ENCODE measurements around the gene PFKFB3.

DNA sequence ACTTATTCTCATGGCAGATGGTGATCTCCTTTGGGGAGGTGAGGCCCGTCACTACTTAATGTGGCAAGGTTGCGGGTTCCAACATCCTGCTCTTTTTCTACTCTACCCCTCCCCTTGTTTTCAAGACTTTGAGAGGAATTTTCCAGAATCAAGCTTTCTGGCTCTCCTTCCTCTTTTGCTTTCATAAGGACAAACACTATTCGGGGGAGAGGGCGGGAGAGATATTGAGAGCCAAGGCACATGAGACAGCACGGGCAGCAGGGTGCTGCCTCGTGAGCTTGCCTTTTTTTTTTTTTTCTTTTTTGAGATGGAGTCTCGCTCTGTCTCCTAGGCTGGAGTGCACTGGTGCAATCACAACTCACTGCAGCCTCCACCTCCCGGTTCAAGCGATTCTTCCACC, 6.9 kb upstream of the PFKFB3 start:
- TF ChIP-seq TCF12 (IDR thresholded peaks at IDR 0.05; ENCODE audit: low read depth) (no peak), RAD21 (IDR thresholded peaks at IDR 0.05; ENCODE audit: low read depth) (no peak), MAX (IDR thresholded peaks at IDR 0.05) (no peak), NFIC (IDR thresholded peaks at IDR 0.05) (no peak), ZBTB7A (IDR thresholded peaks at IDR 0.05; ENCODE audit: low read depth) (no peak), FOXM1 (IDR thresholded peaks at IDR 0.05; ENCODE audit: borderline replicate concordance, low read depth) (no peak), TAF1 (IDR thresholded peaks at IDR 0.05; ENCODE audit: low read depth) (no peak), TEAD4 (IDR thresholded peaks at IDR 0.05) (no peak), CEBPB (IDR thresholded peaks at IDR 0.05) (no peak)
- TF ChIP-seq, protein P1, sequence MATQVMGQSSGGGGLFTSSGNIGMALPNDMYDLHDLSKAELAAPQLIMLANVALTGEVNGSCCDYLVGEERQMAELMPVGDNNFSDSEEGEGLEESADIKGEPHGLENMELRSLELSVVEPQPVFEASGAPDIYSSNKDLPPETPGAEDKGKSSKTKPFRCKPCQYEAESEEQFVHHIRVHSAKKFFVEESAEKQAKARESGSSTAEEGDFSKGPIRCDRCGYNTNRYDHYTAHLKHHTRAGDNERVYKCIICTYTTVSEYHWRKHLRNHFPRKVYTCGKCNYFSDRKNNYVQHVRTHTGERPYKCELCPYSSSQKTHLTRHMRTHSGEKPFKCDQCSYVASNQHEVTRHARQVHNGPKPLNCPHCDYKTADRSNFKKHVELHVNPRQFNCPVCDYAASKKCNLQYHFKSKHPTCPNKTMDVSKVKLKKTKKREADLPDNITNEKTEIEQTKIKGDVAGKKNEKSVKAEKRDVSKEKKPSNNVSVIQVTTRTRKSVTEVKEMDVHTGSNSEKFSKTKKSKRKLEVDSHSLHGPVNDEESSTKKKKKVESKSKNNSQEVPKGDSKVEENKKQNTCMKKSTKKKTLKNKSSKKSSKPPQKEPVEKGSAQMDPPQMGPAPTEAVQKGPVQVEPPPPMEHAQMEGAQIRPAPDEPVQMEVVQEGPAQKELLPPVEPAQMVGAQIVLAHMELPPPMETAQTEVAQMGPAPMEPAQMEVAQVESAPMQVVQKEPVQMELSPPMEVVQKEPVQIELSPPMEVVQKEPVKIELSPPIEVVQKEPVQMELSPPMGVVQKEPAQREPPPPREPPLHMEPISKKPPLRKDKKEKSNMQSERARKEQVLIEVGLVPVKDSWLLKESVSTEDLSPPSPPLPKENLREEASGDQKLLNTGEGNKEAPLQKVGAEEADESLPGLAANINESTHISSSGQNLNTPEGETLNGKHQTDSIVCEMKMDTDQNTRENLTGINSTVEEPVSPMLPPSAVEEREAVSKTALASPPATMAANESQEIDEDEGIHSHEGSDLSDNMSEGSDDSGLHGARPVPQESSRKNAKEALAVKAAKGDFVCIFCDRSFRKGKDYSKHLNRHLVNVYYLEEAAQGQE (IDR thresholded peaks at IDR 0.05; ENCODE audit: low read depth): no peak
- TF ChIP-seq, protein P2, sequence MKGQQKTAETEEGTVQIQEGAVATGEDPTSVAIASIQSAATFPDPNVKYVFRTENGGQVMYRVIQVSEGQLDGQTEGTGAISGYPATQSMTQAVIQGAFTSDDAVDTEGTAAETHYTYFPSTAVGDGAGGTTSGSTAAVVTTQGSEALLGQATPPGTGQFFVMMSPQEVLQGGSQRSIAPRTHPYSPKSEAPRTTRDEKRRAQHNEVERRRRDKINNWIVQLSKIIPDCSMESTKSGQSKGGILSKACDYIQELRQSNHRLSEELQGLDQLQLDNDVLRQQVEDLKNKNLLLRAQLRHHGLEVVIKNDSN (IDR thresholded peaks at IDR 0.05): no peak
